ENCODE measurements around the gene ADGRV1.

ADGRV1 gene

GRCh38 chr5:91074615-91075014 lies 516.0 kb downstream of the ADGRV1 start:
- peak; percentile 28 to 90 for DNase-seq
- Histone ChIP-seq H3K4me2 (ENCODE audit: low read length) (no peak overlapping the region), H4K8ac (ENCODE audit: low read depth, low read length) (no peak overlapping the region), H3K27me3 (ENCODE audit: insufficient read depth, low read length) (no peaks in the 10 kb centered on the region), H4K91ac (ENCODE audit: low read depth, low read length) (no peak overlapping the region), H2AK5ac (ENCODE audit: low read length) (no peak overlapping the region), H4K12ac (ENCODE audit: low read depth, low read length) (no peak overlapping the region), H3K4me1 (ENCODE audit: control insufficient read depth in 1 of 2, insufficient read depth in 2 of 2, low read length in 2 of 2) (peaks cover 4% of the 10 kb centered on the region in 2 experiments), H3K27ac (ENCODE audit: low read depth, low read length) (no peak overlapping the region), H3K36me3 (ENCODE audit: control insufficient read depth in 1 of 2, insufficient read depth in 2 of 2, low read length in 2 of 2) (no peaks in the 10 kb centered on the region), H2BK5ac (ENCODE audit: low read depth, low read length, poor library complexity) (no peak overlapping the region), H3K9ac (ENCODE audit: low read length) (no peak overlapping the region), H3K4ac (ENCODE audit: low read depth, low read length) (no peak overlapping the region), H2BK12ac (ENCODE audit: low read length) (no peak overlapping the region), H3K18ac (ENCODE audit: low read length) (no peak overlapping the region), H2BK120ac (ENCODE audit: insufficient read depth, low read length, poor library complexity) (no peak overlapping the region), H2AFZ (ENCODE audit: insufficient read depth, low read length, poor library complexity) (no peak overlapping the region), H3K23ac (ENCODE audit: low read length) (no peak overlapping the region), H3K9me3 (ENCODE audit: insufficient read depth, low read depth, low read length) (no peaks in the 10 kb centered on the region), H3K79me1 (ENCODE audit: low read length) (no peaks in the 10 kb centered on the region), H3K14ac (ENCODE audit: low read length) (no peak overlapping the region), H3K79me2 (ENCODE audit: control insufficient read depth, insufficient read depth, low read length, poor library complexity) (no peaks in the 10 kb centered on the region), H3K4me3 (ENCODE audit: low read depth, low read length) (no peak overlapping the region)
- WGBS (ENCODE audit: extremely low coverage, insufficient coverage, insufficient read length) = no CpG with 5 or more reads among the region's 1 CpG

DNA sequence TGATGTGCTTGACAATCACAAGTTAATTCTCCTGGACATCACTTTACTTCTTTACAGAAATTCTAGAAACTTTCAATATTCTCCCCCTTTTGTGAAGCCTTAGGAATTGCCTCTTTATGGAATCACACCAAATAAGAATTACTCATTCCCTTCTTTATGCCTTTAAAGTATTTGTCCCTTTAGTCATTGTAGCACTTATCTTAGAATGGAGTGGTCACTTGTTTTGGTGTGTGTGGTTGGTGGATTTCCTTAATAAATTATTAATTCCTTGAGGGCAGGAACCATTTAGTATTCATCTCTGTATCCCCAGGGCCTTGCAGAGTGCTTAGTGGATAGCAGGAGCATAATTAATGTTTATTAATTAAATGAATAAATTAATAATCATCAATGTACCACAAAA lies 517.5 kb downstream of the ADGRV1 start:
- Histone ChIP-seq H3K36me3 (ENCODE audit: control insufficient read depth in 1 of 2, insufficient read depth in 2 of 2, low read length in 2 of 2) (no peaks in the 10 kb centered on the region), H4K91ac (ENCODE audit: low read depth, low read length) (no peak overlapping the region), H3K18ac (ENCODE audit: low read length) (no peak overlapping the region), H4K8ac (ENCODE audit: low read depth, low read length) (no peak overlapping the region), H4K12ac (ENCODE audit: low read depth, low read length) (no peak overlapping the region), H3K23ac (ENCODE audit: low read length) (no peak overlapping the region), H3K27me3 (ENCODE audit: insufficient read depth, low read length) (no peaks in the 10 kb centered on the region), H3K4me2 (ENCODE audit: low read length) (no peak overlapping the region), H3K9ac (ENCODE audit: low read length) (no peak overlapping the region), H2BK120ac (ENCODE audit: insufficient read depth, low read length, poor library complexity) (no peak overlapping the region), H2AFZ (ENCODE audit: insufficient read depth, low read length, poor library complexity) (no peak overlapping the region), H2BK5ac (ENCODE audit: low read depth, low read length, poor library complexity) (no peak overlapping the region), H3K4me3 (ENCODE audit: low read depth, low read length) (no peak overlapping the region), H3K4ac (ENCODE audit: low read depth, low read length) (no peak overlapping the region), H3K14ac (ENCODE audit: low read length) (no peak overlapping the region), H3K79me1 (ENCODE audit: low read length) (no peaks in the 10 kb centered on the region), H3K27ac (ENCODE audit: low read depth, low read length) (no peak overlapping the region), H3K79me2 (ENCODE audit: control insufficient read depth, insufficient read depth, low read length, poor library complexity) (no peaks in the 10 kb centered on the region), H3K4me1 (ENCODE audit: control insufficient read depth in 1 of 2, insufficient read depth in 2 of 2, low read length in 2 of 2) (peaks cover 2% of the 10 kb centered on the region in 2 experiments), H2AK5ac (ENCODE audit: low read length) (no peak overlapping the region), H3K9me3 (ENCODE audit: insufficient read depth, low read depth, low read length) (no peaks in the 10 kb centered on the region), H2BK12ac (ENCODE audit: low read length) (no peak overlapping the region)
- no peak for DNase-seq

DNA sequence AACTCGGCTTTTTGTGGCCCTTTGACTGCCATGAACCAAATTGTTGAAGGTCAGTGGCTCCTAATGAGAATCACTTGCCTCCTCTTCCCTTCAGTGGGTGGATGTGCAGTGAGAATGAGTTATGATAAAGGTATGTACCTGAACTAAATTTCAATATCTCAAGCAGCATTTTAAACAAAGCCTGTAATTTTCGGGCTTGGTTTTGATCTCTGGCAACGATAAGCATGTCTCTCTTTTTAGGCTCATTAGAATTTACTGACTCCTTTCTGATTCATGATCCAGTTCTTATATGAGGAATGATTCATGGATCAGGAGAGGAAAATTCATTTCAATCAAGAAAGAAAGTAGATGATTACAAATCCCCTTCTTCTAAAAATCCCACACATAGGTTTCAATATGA lies 519.0 kb downstream of the ADGRV1 start:
- no CpG with 5 or more reads among the region's 3 CpGs for WGBS (ENCODE audit: extremely low coverage, insufficient coverage, insufficient read length)
- DNase-seq = peak in 1 of 2 donors; percentile 31
- no peak overlapping the region for H3K14ac ChIP-seq (ENCODE audit: low read length)
- no peaks in the 10 kb centered on the region for H3K4me1 ChIP-seq (ENCODE audit: control insufficient read depth in 1 of 2, insufficient read depth in 2 of 2, low read length in 2 of 2)
- H3K4me2 ChIP-seq (ENCODE audit: low read length) = no peak overlapping the region
- no peaks in the 10 kb centered on the region for H3K27me3 ChIP-seq (ENCODE audit: insufficient read depth, low read length)
- no peaks in the 10 kb centered on the region for H3K79me2 ChIP-seq (ENCODE audit: control insufficient read depth, insufficient read depth, low read length, poor library complexity)
- no peak overlapping the region for H2BK5ac ChIP-seq (ENCODE audit: low read depth, low read length, poor library complexity)
- H2BK12ac ChIP-seq (ENCODE audit: low read length) = no peak overlapping the region
- H3K79me1 ChIP-seq (ENCODE audit: low read length) = no peaks in the 10 kb centered on the region
- H2BK120ac ChIP-seq (ENCODE audit: insufficient read depth, low read length, poor library complexity) = no peak overlapping the region
- H3K23ac ChIP-seq (ENCODE audit: low read length) = no peak overlapping the region
- no peak overlapping the region for H3K4me3 ChIP-seq (ENCODE audit: low read depth, low read length)
- H4K8ac ChIP-seq (ENCODE audit: low read depth, low read length) = no peak overlapping the region
- H4K12ac ChIP-seq (ENCODE audit: low read depth, low read length) = no peak overlapping the region
- no peaks in the 10 kb centered on the region for H3K36me3 ChIP-seq (ENCODE audit: control insufficient read depth in 1 of 2, insufficient read depth in 2 of 2, low read length in 2 of 2)
- H3K9me3 ChIP-seq (ENCODE audit: insufficient read depth, low read depth, low read length) = no peaks in the 10 kb centered on the region
- no peak overlapping the region for H2AK5ac ChIP-seq (ENCODE audit: low read length)
- no peak overlapping the region for H3K9ac ChIP-seq (ENCODE audit: low read length)
- H3K18ac ChIP-seq (ENCODE audit: low read length) = no peak overlapping the region
- H3K27ac ChIP-seq (ENCODE audit: low read depth, low read length) = no peak overlapping the region
- no peak overlapping the region for H4K91ac ChIP-seq (ENCODE audit: low read depth, low read length)
- H3K4ac ChIP-seq (ENCODE audit: low read depth, low read length) = no peak overlapping the region
- H2AFZ ChIP-seq (ENCODE audit: insufficient read depth, low read length, poor library complexity) = no peak overlapping the region

GRCh38 chr5:91079037-91079436 lies 520.4 kb downstream of the ADGRV1 start:
- WGBS (ENCODE audit: extremely low coverage, insufficient coverage, insufficient read length) = no CpG with 5 or more reads among the region's 2 CpGs

More at GRCh38 chr5:91079037-91079436, 520.4 kb downstream of the ADGRV1 start:
- Histone ChIP-seq H3K4me1 (ENCODE audit: control insufficient read depth in 1 of 2, insufficient read depth in 2 of 2, low read length in 2 of 2) (no peaks in the 10 kb centered on the region), H2BK120ac (ENCODE audit: insufficient read depth, low read length, poor library complexity) (no peak overlapping the region), H2BK5ac (ENCODE audit: low read depth, low read length, poor library complexity) (no peak overlapping the region), H2BK12ac (ENCODE audit: low read length) (no peak overlapping the region), H2AFZ (ENCODE audit: insufficient read depth, low read length, poor library complexity) (no peak overlapping the region), H4K12ac (ENCODE audit: low read depth, low read length) (no peak overlapping the region), H3K4me2 (ENCODE audit: low read length) (no peak overlapping the region), H3K36me3 (ENCODE audit: control insufficient read depth in 1 of 2, insufficient read depth in 2 of 2, low read length in 2 of 2) (no peaks in the 10 kb centered on the region), H3K9me3 (ENCODE audit: insufficient read depth, low read depth, low read length) (no peaks in the 10 kb centered on the region), H3K9ac (ENCODE audit: low read length) (no peak overlapping the region), H4K8ac (ENCODE audit: low read depth, low read length) (no peak overlapping the region), H3K14ac (ENCODE audit: low read length) (no peak overlapping the region), H3K4me3 (ENCODE audit: low read depth, low read length) (no peak overlapping the region), H3K4ac (ENCODE audit: low read depth, low read length) (no peak overlapping the region), H3K23ac (ENCODE audit: low read length) (no peak overlapping the region), H3K79me2 (ENCODE audit: control insufficient read depth, insufficient read depth, low read length, poor library complexity) (no peaks in the 10 kb centered on the region), H3K79me1 (ENCODE audit: low read length) (no peaks in the 10 kb centered on the region), H3K18ac (ENCODE audit: low read length) (no peak overlapping the region), H4K91ac (ENCODE audit: low read depth, low read length) (no peak overlapping the region), H3K27ac (ENCODE audit: low read depth, low read length) (no peak overlapping the region), H2AK5ac (ENCODE audit: low read length) (no peak overlapping the region), H3K27me3 (ENCODE audit: insufficient read depth, low read length) (no peaks in the 10 kb centered on the region)
- DNase-seq = no peak

Data from trophoblast cell (in vitro differentiated cells and primary cell).